Measurements from ENCODE around the gene SNRNP35. TPM values are rescaled to one million over a fixed set of nuclear protein-coding genes. Genes with fewer than 3 reads are reported as not detected.
"Not testable (repeated sequence)": the region's sequence is repeated elsewhere in the genome, so short reads cannot be mapped to it uniquely, and the experiment has no call there.

Gene SNRNP35
- total RNA-seq, 2 donors from 2014 or later: 16.6 to 22.6 TPM

- H3K4me3 ChIP-seq: no peak overlapping the region
- 18% methylated on average over 18 of the region's 18 CpGs for WGBS
- no peaks in the 10 kb centered on the region for H3K4me1 ChIP-seq (replicated peaks)
- DNase-seq (ENCODE audit: low spot score): peak; percentile 78
- peak; percentile 90 for TF ChIP-seq POLR2AphosphoS5 (IDR thresholded peaks at IDR 0.05)
- no peak for TF ChIP-seq CTCF (IDR thresholded peaks at IDR 0.05)
- no peaks in the 10 kb centered on the region for H3K36me3 ChIP-seq
- H3K27me3 ChIP-seq (replicated peaks; ENCODE audit: insufficient read depth): no peaks in the 10 kb centered on the region
- H3K27ac ChIP-seq: peak overlapping the region; percentile 78
- H3K9me3 ChIP-seq: no peaks in the 10 kb centered on the region
- intact Hi-C loops (cut with DNase I): loop anchor here (5.0 kb wide), 1 partner anchor 83 kb away; the partner anchor contains the start of gene SBNO1
Observed at GRCh38 chr12:123445388-123446332, 12.3 kb upstream of the SNRNP35 start.

- peak overlapping the region; percentile 78 for H3K27ac ChIP-seq
- no peaks in the 10 kb centered on the region for H3K4me1 ChIP-seq (replicated peaks)
- intact Hi-C loops (cut with DNase I): loop anchor here (5.0 kb wide), 1 partner anchor 84 kb away; the partner anchor contains the start of gene SBNO1
- no peak for TF ChIP-seq POLR2A (IDR thresholded peaks at IDR 0.05)
- no peaks in the 10 kb centered on the region for H3K27me3 ChIP-seq (replicated peaks; ENCODE audit: insufficient read depth)
- WGBS: 28% methylated on average over 4 of the region's 4 CpGs
- DNase-seq (ENCODE audit: low spot score): no peak
- H3K4me3 ChIP-seq: no peak overlapping the region
- H3K36me3 ChIP-seq: no peaks in the 10 kb centered on the region
- no peaks in the 10 kb centered on the region for H3K9me3 ChIP-seq
Observed at GRCh38 chr12:123446333-123446713, 11.6 kb upstream of the SNRNP35 start.

GRCh38 chr12:123449249-123449733, 8.6 kb upstream of the SNRNP35 start:
- TF ChIP-seq CTCF (IDR thresholded peaks at IDR 0.05): no peak
- Histone ChIP-seq H3K36me3 (no peaks in the 10 kb centered on the region), H3K27me3 (replicated peaks; ENCODE audit: insufficient read depth) (no peaks in the 10 kb centered on the region), H3K9me3 (no peaks in the 10 kb centered on the region), H3K27ac (peak overlapping the region; percentile 22 to 42), H3K4me3 (no peak overlapping the region), H3K4me1 (replicated peaks) (no peaks in the 10 kb centered on the region)
- WGBS: 91% methylated on average over 2 of the region's 2 CpGs
- intact Hi-C loops (cut with DNase I): loop anchor here (5.0 kb wide), 1 partner anchor 87 kb away; the partner anchor contains the start of gene SBNO1
- no peak for DNase-seq (ENCODE audit: low spot score)

GRCh38 chr12:123449856-123450255, 8.1 kb upstream of the SNRNP35 start:
- Histone ChIP-seq H3K36me3 (no peaks in the 10 kb centered on the region), H3K4me3 (no peak overlapping the region), H3K9me3 (no peaks in the 10 kb centered on the region), H3K4me1 (replicated peaks) (no peaks in the 10 kb centered on the region), H3K27ac (no peak overlapping the region), H3K27me3 (replicated peaks; ENCODE audit: insufficient read depth) (no peaks in the 10 kb centered on the region)
- 85% methylated on average over 4 of the region's 4 CpGs for WGBS
- intact Hi-C loops (cut with DNase I): loop anchor here (5.0 to 10.0 kb wide), 2 partner anchors 55 to 88 kb away; partner anchors contain the start of gene SBNO1
- no peak for TF ChIP-seq POLR2AphosphoS5 (IDR thresholded peaks at IDR 0.05)
- TF ChIP-seq CTCF (IDR thresholded peaks at IDR 0.05): no peak
- no peak for TF ChIP-seq POLR2A (IDR thresholded peaks at IDR 0.05)
- DNase-seq (ENCODE audit: low spot score): no peak

- Histone ChIP-seq H3K27me3 (replicated peaks; ENCODE audit: insufficient read depth) (no peaks in the 10 kb centered on the region), H3K27ac (no peak overlapping the region), H3K4me3 (no peak overlapping the region), H3K4me1 (replicated peaks) (no peaks in the 10 kb centered on the region), H3K36me3 (no peaks in the 10 kb centered on the region), H3K9me3 (no peaks in the 10 kb centered on the region)
- TF ChIP-seq POLR2A (IDR thresholded peaks at IDR 0.05) (no peak), CTCF (IDR thresholded peaks at IDR 0.05) (no peak), POLR2AphosphoS5 (IDR thresholded peaks at IDR 0.05) (no peak)
- intact Hi-C loops (cut with DNase I): loop anchor here (10.0 kb wide), 1 partner anchor 56 kb away; no protein-coding TSS in a partner anchor
- no peak for DNase-seq (ENCODE audit: low spot score)
- 92% methylated on average over 9 of the region's 9 CpGs for WGBS
Observed at GRCh38 chr12:123450636-123451035, 7.3 kb upstream of the SNRNP35 start.

- not testable (repeated sequence) for H3K9me3 ChIP-seq; H3K27ac ChIP-seq; H3K27me3 ChIP-seq (replicated peaks; ENCODE audit: insufficient read depth); H3K4me3 ChIP-seq; DNase-seq (ENCODE audit: low spot score); H3K36me3 ChIP-seq; H3K4me1 ChIP-seq (replicated peaks)
- intact Hi-C loops (cut with DNase I): loop anchor here (10.0 kb wide), 1 partner anchor 57 kb away; no protein-coding TSS in a partner anchor
- 87% methylated on average over 1 of the region's 1 CpG for WGBS
Observed at GRCh38 chr12:123452276-123452550, 5.7 kb upstream of the SNRNP35 start.
